HG03460 (cell line): ENCODE measurements around the gene MAPKAPK3.
"Not testable (repeated sequence)": the region's sequence is repeated elsewhere in the genome, so short reads cannot be mapped to it uniquely, and the experiment has no call there.

ENCODE experiments used
- ATAC-seq: cut with Tn5 transposase; IDR thresholded peaks from one replicate; pipeline ENCODE4 v1.9.1; 2021; ENCODE audit not compliant: unreplicated experiment

The MAPKAPK3 gene

DNA sequence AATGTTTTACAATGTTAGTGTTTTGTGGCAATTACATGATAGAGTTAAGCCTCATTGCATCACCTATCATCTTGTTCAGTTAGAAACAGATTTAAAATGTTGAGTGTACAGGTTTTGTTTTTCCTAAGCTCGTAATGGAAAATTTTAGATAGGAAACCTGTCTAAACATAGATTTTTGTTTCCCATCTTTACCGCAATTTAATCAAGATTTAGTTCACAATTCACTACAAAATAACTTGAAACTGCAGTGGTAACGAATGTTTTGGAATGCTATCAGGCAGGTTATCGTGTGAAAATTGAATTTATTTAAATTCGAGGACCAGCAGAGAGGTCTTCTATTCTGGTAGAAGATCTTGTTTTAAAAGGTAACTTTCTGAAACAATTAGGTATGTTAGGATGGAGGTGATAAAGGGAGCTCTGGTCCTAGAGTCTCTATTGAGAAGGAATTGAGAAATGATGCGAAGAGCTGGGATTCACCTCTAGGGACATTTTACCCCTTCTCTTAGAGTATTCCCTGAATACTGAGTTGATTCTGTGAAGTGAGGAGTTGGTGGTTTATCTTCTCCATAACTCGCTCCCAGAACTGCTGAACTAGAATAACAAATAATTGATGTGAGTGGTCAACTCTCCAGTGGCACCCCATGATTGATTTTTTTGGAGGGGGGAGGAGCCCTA is 59.2 kb downstream of the MAPKAPK3 start:
- no peak for ATAC-seq

DNA sequence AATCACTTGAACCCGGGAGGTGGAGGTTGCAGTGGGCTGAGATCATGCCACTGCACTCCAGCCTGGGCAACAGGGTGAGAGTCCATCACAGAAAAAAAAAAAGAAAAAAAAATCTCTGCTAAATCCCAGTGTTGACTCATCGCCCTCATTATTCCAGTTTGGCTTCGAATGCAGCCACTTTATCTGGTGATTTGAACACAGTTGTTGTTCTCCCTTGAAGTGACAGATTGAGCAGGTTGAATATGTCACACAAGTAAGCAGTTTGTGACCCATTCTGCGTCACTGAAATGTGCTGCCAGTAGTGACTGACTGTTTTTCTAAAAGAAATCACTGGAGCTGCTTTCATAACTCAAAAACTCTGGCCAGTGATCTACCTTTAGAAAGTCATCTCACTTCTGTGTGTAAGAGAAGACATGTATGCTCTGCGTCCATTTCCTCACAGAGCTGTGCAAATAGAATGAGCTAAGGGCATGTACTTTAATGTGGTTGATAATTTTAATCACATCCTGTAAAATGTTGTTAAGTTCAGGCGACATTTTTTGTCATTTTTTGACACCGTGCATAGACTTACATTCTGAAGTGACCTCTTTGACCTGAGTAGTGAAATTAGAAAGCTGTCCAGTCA is 70.3 kb downstream of the MAPKAPK3 start:
- ATAC-seq = no peak

- no peak for ATAC-seq
Observed at GRCh38 chr3:50687916-50688315, 71.0 kb downstream of the MAPKAPK3 start.

DNA sequence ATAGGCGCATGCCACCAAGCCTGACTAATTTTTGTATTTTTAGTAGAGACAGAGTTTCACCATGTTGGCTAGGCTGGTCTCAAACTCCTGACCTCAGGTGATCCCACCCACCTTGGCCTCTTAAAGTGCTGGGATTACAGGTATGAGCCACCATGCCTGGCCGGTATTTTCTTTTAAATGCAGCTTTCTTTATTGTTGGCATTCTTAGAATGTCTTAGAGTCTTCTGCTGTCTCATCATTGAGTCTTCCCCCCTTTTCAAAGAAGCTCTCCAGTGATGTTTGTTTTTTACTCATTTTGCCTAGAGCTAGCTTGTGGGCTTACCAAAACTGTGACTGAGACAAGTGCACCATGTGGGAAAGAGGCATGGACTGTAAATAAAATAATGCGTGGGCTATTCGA is 71.7 kb downstream of the MAPKAPK3 start:
- not testable (repeated sequence) for ATAC-seq

DNA sequence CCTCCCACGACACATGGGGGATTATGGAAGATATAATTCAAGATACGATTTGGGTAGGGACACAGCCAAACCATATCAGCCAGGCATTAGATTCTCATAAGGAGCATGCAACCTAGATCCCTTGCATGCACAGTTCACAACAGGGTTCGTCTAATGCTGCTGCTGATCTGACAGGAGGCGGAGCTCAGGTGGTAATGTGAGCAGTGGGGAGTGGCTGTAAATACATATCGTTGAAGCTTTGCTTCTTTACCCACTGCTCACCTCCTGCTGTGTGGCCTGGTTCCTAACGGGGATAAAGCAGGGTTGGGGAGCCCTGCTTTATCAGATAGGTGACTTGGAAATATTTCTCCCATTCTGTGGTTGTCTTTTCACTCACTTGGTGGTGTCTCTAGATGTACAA is 72.6 kb downstream of the MAPKAPK3 start:
- ATAC-seq = no peak

DNA sequence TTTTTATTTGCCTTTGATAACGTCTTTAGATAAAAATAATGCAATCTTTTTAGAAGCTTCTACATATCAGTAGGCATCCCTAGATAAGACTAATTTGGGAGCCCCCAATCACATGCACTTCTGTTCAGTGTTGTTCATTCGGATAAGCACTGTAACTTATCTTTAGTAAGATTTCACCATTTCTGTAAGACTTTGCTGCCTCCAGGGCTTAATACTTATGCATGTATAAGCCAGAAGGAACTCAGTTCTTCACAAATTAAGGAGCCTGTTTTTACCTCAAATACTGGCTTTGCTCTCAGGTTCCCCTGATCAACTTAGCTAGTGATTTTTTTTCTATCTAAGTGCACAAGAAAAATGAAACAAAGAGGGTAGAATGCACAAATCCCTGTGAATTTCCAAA is 78.1 kb downstream of the MAPKAPK3 start:
- no peak for ATAC-seq

DNA sequence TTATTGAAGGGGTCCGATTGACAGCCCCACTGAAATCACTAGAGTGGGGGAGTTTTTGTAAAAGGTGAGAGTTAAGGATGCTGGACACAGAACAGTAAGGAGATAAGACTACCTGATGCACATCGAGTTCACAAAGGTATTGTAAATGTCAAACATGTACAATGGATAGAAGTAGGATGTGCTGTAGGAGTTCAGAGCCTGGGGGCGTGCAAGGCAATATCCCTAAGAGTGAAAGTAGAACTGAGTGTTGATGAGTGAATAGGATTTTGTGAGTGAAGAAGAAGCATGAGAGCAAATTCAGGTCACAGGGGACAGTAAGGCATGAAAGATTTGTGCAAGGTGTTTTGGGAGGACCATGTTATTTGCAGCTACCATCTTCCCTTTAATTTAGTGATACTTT is 79.3 kb downstream of the MAPKAPK3 start:
- ATAC-seq = no peak

DNA sequence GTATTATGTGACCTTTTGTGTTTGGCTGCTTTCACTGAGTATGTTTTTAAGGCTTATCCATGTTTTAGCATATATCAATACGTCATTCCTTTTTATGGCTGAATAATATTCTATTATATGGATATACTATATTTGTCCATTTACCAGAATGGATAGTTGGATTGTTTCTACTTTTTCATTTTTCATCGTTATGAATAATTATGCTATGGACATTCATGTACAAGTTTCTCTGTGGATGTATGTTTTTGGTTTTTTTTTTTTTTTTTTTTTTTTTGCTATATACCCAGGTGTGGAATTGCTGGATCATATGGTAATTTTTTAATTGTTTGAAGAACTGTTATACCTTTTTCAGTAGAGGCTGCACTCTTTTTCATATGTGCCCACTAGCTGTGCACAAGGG is 81.3 kb downstream of the MAPKAPK3 start:
- no peak for ATAC-seq
